ENCODE data around the gene TUBB2B.
"Not testable (repeated sequence)": the region's sequence is repeated elsewhere in the genome, so short reads cannot be mapped to it uniquely, and the experiment has no call there.

The TUBB2B gene

GRCh38 chr6:3209114-3210023, 18.1 kb downstream of the TUBB2B start:
- peak; percentile 97 for DNase-seq (ENCODE audit: low spot score)

GRCh38 chr6:3208775-3209113, 18.7 kb downstream of the TUBB2B start:
- DNase-seq (ENCODE audit: low spot score): no peak

- DNase-seq (ENCODE audit: low spot score): no peak
Measured at GRCh38 chr6:3208098-3208774, 19.2 kb downstream of the TUBB2B start.

- DNase-seq (ENCODE audit: low spot score): no peak
Measured at GRCh38 chr6:3206339-3207015, 21.0 kb downstream of the TUBB2B start.

- no peak for DNase-seq (ENCODE audit: low spot score)
Measured at GRCh38 chr6:3205913-3206312, 21.5 kb downstream of the TUBB2B start.

GRCh38 chr6:3204921-3205320, 22.5 kb downstream of the TUBB2B start:
- no peak for DNase-seq (ENCODE audit: low spot score)

GRCh38 chr6:3202999-3203696, 24.3 kb downstream of the TUBB2B start:
- no peak for DNase-seq (ENCODE audit: low spot score)

GRCh38 chr6:3201388-3201787, 26.1 kb downstream of the TUBB2B start:
- no peak for DNase-seq (ENCODE audit: low spot score)

- no peak for DNase-seq (ENCODE audit: low spot score)
Measured at GRCh38 chr6:3200682-3201081, 26.8 kb downstream of the TUBB2B start.

GRCh38 chr6:3199382-3199781, 28.1 kb downstream of the TUBB2B start:
- no peak for DNase-seq (ENCODE audit: low spot score)

GRCh38 chr6:3197734-3198133, 29.7 kb downstream of the TUBB2B start:
- not testable (repeated sequence) for DNase-seq (ENCODE audit: low spot score)

GRCh38 chr6:3196770-3197169, 30.7 kb downstream of the TUBB2B start:
- no peak for DNase-seq (ENCODE audit: low spot score)

- peak; percentile 74 for DNase-seq (ENCODE audit: low spot score)
Measured at GRCh38 chr6:3195695-3196497, 31.6 kb downstream of the TUBB2B start.

- no peak for DNase-seq (ENCODE audit: low spot score)
Measured at GRCh38 chr6:3195420-3195694, 32.1 kb downstream of the TUBB2B start.

GRCh38 chr6:3194535-3195419, 32.7 kb downstream of the TUBB2B start:
- no peak for DNase-seq (ENCODE audit: low spot score)

GRCh38 chr6:3193102-3193849, 34.2 kb downstream of the TUBB2B start:
- no peak for DNase-seq (ENCODE audit: low spot score)

GRCh38 chr6:3190779-3191178, 36.7 kb downstream of the TUBB2B start:
- no peak for DNase-seq (ENCODE audit: low spot score)

GRCh38 chr6:3190056-3190455, 37.4 kb downstream of the TUBB2B start:
- DNase-seq (ENCODE audit: low spot score): no peak

GRCh38 chr6:3189192-3189591, 38.3 kb downstream of the TUBB2B start:
- DNase-seq (ENCODE audit: low spot score): peak; percentile 28

- no peak for DNase-seq (ENCODE audit: low spot score)
Measured at GRCh38 chr6:3188262-3188661, 39.2 kb downstream of the TUBB2B start.
